Measurements from ENCODE around the gene TNIK.

TNIK gene

DNA sequence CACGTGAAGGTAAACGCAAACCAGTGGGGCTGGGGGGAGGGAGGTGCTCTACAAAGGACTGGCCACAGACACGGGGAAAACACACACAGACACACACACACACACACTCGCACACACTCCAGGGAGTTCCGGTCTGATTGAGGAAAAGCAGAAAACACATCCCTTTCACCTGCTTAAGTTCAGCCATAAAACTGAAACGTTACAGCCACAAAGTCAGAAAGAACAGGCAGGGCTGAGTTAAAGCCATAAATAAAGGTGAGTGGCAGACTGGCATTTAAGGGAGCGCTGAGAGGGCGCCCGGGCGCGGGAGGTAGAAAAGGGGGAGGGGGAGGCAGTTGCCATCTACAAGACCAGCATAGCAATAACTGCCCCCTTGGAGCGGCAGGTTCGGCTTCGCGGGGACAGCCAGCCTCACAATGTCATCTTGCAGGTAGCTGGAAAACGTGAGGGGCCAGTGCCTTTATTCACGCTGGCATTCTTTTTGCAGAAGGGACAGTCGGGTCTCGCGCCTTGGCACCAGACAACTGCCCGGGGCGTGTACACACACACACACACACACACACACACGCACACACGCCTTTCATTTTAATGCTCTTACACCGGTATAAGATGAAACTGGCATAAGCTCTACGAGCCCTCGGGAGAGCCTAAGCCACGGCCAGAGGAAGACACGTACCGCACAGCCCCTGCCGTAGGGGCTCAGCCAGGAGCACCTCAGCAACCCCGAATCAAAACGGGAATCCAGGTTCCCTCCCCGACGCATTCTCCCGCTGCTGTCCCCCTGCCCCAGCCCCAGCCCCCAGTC, 866 bp downstream of the TNIK start:
- H3K27ac ChIP-seq (ENCODE audit: low read depth, low read length) = no peak overlapping the region
- H3K79me2 ChIP-seq (ENCODE audit: control insufficient read depth, low read length) = no peaks in the 10 kb centered on the region
- no peaks in the 10 kb centered on the region for H3F3A ChIP-seq (ENCODE audit: control insufficient read depth, insufficient read depth)
- H3K9me3 ChIP-seq (ENCODE audit: control insufficient read depth, insufficient read depth, low read length) = no peaks in the 10 kb centered on the region
- H4K20me1 ChIP-seq (ENCODE audit: control insufficient read depth, insufficient read depth, low read depth, low read length) = no peaks in the 10 kb centered on the region
- peak overlapping the region; percentile 86 for H3K4me3 ChIP-seq (ENCODE audit: low read length)
- H3K36me3 ChIP-seq (ENCODE audit: control insufficient read depth, low read length) = no peaks in the 10 kb centered on the region
- peaks cover 20% of the 10 kb centered on the region for H3K4me1 ChIP-seq (ENCODE audit: control insufficient read depth, low read length)
- peak overlapping the region; percentile 96 for H3K4me2 ChIP-seq (ENCODE audit: low read length)
- peaks cover 66% of the 10 kb centered on the region for H3K27me3 ChIP-seq (ENCODE audit: control insufficient read depth, low read length)
- TF ChIP-seq, protein P1, sequence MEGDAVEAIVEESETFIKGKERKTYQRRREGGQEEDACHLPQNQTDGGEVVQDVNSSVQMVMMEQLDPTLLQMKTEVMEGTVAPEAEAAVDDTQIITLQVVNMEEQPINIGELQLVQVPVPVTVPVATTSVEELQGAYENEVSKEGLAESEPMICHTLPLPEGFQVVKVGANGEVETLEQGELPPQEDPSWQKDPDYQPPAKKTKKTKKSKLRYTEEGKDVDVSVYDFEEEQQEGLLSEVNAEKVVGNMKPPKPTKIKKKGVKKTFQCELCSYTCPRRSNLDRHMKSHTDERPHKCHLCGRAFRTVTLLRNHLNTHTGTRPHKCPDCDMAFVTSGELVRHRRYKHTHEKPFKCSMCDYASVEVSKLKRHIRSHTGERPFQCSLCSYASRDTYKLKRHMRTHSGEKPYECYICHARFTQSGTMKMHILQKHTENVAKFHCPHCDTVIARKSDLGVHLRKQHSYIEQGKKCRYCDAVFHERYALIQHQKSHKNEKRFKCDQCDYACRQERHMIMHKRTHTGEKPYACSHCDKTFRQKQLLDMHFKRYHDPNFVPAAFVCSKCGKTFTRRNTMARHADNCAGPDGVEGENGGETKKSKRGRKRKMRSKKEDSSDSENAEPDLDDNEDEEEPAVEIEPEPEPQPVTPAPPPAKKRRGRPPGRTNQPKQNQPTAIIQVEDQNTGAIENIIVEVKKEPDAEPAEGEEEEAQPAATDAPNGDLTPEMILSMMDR (IDR thresholded peaks at IDR 0.05; ENCODE audit: low read depth, low read length, poor library complexity, severe bottlenecking) = no peak
- TF ChIP-seq EZH2phosphoT487 (IDR thresholded peaks at IDR 0.05; ENCODE audit: borderline replicate concordance, low read length) = peak; percentile 58; the same call in 1 of the 2 replicates
- no peaks in the 10 kb centered on the region for H3K9me2 ChIP-seq (replicated peaks; ENCODE audit: control insufficient read depth, low read length)

DNA sequence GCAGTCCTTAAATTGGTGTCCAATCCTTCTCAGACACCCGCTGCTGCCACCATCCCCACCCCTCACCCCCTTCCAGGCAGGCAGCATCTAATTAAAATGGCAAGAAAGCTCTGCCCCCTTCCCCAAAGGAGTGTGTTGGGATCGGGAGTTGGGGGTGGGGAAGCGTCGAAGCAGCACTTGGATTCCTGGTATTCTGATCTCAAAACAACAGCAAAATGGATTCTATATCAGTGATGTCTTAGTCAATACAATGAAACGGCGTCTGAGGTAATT, 1.4 kb downstream of the TNIK start:
- no peaks in the 10 kb centered on the region for H3K9me3 ChIP-seq (ENCODE audit: control insufficient read depth, insufficient read depth, low read length)
- peaks cover 20% of the 10 kb centered on the region for H3K4me1 ChIP-seq (ENCODE audit: control insufficient read depth, low read length)
- peaks cover 66% of the 10 kb centered on the region for H3K27me3 ChIP-seq (ENCODE audit: control insufficient read depth, low read length)
- H3F3A ChIP-seq (ENCODE audit: control insufficient read depth, insufficient read depth) = no peaks in the 10 kb centered on the region
- no peaks in the 10 kb centered on the region for H3K9me2 ChIP-seq (replicated peaks; ENCODE audit: control insufficient read depth, low read length)
- no peaks in the 10 kb centered on the region for H3K79me2 ChIP-seq (ENCODE audit: control insufficient read depth, low read length)
- H3K4me2 ChIP-seq (ENCODE audit: low read length) = peak overlapping the region; percentile 96
- no peak overlapping the region for H3K4me3 ChIP-seq (ENCODE audit: low read length)
- no peaks in the 10 kb centered on the region for H4K20me1 ChIP-seq (ENCODE audit: control insufficient read depth, insufficient read depth, low read depth, low read length)
- H3K27ac ChIP-seq (ENCODE audit: low read depth, low read length) = no peak overlapping the region
- TF ChIP-seq EZH2phosphoT487 (IDR thresholded peaks at IDR 0.05; ENCODE audit: borderline replicate concordance, low read length) = no peak
- TF ChIP-seq, protein P1 (IDR thresholded peaks at IDR 0.05; ENCODE audit: low read depth, low read length, poor library complexity, severe bottlenecking) = no peak
- no peaks in the 10 kb centered on the region for H3K36me3 ChIP-seq (ENCODE audit: control insufficient read depth, low read length)

DNA sequence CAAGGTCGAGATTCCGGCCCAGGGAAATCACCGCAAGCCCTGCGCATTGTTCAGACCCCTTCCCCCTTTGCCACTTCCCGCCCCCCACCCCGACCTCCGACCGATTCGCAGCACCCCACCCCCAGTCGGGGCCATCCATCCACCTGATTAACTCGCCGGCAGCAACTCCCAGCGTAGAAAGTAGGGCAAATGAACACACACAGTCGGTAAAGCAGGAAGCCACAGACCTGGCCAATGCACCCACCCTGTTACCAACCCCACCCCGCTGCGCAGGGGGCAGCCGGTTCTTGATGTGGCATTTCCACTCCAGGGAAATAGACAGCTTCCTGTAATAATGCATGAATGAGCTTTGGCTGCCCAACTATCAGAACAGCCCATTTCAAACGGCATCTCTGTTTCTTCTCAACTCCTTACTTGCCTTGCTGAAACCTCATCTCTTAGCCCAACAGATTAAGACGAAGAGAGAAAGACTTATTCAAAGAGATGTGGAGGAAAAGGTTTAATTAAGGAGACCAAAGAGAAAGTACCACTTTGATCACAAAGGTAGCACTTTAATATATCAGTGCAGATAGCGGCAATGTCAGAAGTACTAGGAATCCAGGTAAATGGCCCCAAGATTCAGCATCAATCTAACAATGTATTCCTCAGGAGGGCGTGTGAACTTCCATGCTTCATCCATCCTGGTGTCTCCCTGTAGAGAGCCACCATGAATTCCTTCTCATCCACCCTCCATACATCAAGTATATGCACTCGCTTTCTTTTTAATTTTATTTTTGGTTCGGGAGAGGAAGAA, 1.9 kb downstream of the TNIK start:
- no peak overlapping the region for H3K4me2 ChIP-seq (ENCODE audit: low read length)
- H3K9me3 ChIP-seq (ENCODE audit: control insufficient read depth, insufficient read depth, low read length) = no peaks in the 10 kb centered on the region
- peaks cover 66% of the 10 kb centered on the region for H3K27me3 ChIP-seq (ENCODE audit: control insufficient read depth, low read length)
- H3K36me3 ChIP-seq (ENCODE audit: control insufficient read depth, low read length) = no peaks in the 10 kb centered on the region
- no peaks in the 10 kb centered on the region for H3F3A ChIP-seq (ENCODE audit: control insufficient read depth, insufficient read depth)
- H3K4me3 ChIP-seq (ENCODE audit: low read length) = no peak overlapping the region
- H3K79me2 ChIP-seq (ENCODE audit: control insufficient read depth, low read length) = no peaks in the 10 kb centered on the region
- H3K4me1 ChIP-seq (ENCODE audit: control insufficient read depth, low read length) = peaks cover 20% of the 10 kb centered on the region
- TF ChIP-seq, protein P1 (IDR thresholded peaks at IDR 0.05; ENCODE audit: low read depth, low read length, poor library complexity, severe bottlenecking) = no peak
- no peak for TF ChIP-seq EZH2phosphoT487 (IDR thresholded peaks at IDR 0.05; ENCODE audit: borderline replicate concordance, low read length)
- H3K27ac ChIP-seq (ENCODE audit: low read depth, low read length) = no peak overlapping the region
- H3K9me2 ChIP-seq (replicated peaks; ENCODE audit: control insufficient read depth, low read length) = no peaks in the 10 kb centered on the region
- H4K20me1 ChIP-seq (ENCODE audit: control insufficient read depth, insufficient read depth, low read depth, low read length) = no peaks in the 10 kb centered on the region

All from DOHH2 (cell line).